GM12892 (cell line): Measurements from ENCODE around the gene WASHC3.

Source experiments
- POLR2A ChIP-seq: IDR thresholded peaks from 2 replicates; pipeline ENCODE4 v1.6.1; 2011; ENCODE audit warnings: low read depth, low read length, control low read depth
- POLR2AphosphoS5 ChIP-seq: IDR thresholded peaks from 2 replicates; pipeline ENCODE4 v1.6.1; 2011; ENCODE audit warnings: low read depth, low read length, control low read depth

DNA sequence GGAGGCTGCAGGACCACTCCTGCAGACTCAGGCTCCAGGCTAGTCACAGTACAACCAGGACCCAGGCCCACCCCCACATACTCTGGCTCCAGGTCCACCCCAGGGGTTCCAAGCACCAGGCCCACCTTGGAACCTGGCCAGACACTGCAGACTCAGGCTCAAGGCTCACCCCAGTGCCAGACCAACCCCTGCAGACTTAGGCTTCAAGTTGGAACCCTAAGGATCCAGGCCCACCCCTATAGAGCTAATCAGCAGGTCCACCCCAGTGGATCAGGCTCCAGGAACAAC, 8.8 kb downstream of the WASHC3 start:
- no peak for TF ChIP-seq POLR2A
- TF ChIP-seq POLR2AphosphoS5 = no peak
